NK-92 (cell line): Measurements from ENCODE around the gene MRPL12.
"Not testable (repeated sequence)": the region's sequence is repeated elsewhere in the genome, so short reads cannot be mapped to it uniquely, and the experiment has no call there.

Experiments
- DNase-seq: peaks from one replicate; lab custom pipeline; 2025; ENCODE audit not compliant: unreplicated experiment; lab: John Stamatoyannopoulos, UW

Gene MRPL12

DNA sequence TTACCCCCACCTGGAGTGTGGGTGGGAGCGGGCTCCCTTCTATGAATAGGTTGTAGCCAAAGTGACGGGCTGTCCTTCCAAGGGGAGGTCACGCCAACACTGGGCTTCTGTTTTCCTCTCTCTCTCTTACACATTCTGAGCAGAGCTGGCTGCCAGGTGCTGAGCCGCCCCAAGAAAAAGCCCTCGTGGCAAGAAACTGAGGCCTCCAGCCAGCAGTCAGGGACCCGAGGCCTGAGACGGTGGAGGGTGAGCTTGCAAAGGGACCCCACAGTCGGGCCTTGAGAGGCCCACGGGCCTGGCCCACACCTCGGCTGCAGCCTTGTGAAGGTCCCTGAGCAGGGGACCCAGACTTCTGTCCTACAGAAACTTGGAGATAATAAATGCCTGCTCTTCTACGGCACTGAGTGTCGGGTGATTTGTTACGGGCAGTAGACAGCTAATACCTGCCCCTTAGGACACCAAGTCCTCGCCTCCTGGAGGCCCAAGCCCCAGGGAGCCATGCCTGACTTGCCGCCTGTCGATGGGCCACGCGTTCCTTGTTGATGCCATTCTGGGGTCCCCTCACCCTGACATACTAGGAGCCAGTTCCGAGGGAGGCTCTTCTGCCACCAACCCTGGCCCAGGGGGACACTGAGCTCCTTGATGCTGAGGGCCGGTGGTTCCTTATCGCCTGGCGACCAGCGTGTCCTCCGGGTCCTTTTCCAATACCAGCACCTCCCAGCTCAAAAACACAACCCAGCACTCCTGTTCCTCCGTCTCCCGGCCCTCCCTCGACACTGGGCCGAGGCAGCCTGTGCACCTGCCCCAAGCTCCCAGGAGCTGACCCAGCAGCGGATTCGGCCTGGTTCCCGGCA lies 35.0 kb downstream of the MRPL12 start:
- DNase-seq = no peak

DNA sequence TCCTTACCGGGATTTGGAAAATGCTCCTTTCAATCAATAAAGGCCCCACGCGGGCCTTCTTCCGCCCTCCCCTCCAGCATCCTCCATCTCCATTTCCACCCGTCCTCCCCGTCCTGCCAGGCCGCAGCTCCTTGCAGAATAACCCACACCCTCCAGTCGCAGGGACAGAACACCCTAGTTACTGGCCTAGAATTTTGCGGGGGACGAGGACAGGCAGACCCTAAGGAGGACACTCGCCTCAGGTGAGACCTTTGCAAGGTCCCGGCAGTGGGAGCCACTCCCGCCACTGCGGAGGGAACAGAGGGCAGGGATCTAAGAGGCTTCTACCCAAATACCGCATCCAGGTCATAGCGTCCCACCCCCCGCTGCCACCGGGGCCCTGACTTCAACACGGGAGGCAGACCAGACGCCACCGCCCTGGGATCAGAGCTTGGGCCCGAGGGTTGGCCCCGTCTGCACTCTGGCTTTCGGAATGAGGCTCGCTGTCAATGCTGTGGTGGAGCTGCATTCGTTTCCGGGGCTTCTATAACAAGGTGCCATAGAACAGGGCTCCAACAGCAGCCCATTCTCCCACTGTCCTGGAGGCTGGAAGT lies 35.7 kb downstream of the MRPL12 start:
- no peak for DNase-seq

DNA sequence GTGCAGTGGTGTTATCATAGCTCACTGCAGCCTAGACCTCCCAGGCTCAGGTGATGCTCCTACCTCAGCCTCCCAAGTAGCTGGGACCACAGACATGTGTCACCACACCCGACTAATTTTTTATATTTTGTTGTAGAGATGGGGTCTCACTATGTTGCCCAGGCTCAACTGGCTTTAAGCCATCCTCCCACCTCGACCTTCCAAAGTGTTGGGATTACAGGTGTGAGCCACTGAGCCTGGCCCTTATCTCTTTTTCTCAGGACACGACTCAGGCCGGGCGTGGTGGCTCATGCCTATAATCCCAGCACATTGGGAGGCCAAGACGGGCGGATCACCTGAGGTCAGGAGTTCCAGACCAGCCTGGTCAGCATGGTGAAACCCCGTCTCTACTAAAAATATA lies 36.4 kb downstream of the MRPL12 start:
- DNase-seq = not testable (repeated sequence)

DNA sequence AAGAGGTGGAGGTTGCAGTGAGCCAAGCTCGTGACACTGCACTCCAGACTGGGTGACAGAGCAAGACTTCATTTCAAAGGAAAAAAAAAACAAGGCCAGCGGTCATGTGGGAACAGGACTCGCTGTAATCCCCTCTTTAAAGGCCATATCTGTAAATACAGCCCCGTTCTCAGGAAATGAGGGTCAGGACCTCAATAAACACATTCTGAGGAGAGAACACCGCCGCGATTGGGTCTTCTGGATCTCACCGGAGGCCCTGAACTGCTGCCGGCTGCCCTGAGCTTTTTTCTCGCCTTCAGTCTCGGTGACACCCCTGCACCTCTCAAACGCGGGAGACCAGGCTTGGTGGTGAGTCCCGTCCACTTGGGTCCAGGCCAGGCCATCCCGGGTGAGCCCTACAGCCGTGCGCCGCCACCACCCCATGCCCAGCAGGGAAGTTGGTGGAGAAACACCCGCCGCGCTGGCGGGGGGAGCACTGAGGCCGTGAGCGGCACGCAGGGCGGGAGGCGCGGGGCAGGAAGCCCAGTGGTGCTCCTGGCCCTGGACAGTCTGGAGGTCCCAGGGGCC lies 37.3 kb downstream of the MRPL12 start:
- no peak for DNase-seq

DNA sequence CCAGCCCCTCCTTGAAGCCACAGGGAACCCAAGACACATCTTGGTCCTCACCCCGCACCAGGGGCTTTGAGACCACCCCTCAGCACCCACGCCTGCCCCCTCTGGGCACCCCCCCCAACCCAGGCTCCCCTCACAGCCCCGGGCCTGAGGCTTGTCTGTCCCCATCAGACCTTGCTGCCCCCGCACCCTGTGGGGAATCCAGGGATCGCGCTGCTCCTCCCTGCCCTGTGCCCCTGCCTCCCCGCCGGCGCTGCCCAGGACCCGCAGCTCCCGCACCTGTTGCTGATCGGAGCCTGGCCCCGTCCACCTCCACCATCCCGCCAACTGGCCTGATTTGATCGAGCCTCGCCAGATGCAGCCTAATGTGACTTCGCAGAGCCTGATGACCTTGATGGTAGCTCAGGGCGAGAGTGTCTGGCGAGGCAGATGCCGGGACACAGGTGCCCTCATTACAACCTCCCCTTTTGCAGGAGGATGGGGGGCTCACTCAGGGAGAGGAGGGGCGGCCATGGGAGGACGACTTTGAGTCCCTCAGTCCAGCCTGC lies 38.0 kb downstream of the MRPL12 start:
- no peak for DNase-seq

DNA sequence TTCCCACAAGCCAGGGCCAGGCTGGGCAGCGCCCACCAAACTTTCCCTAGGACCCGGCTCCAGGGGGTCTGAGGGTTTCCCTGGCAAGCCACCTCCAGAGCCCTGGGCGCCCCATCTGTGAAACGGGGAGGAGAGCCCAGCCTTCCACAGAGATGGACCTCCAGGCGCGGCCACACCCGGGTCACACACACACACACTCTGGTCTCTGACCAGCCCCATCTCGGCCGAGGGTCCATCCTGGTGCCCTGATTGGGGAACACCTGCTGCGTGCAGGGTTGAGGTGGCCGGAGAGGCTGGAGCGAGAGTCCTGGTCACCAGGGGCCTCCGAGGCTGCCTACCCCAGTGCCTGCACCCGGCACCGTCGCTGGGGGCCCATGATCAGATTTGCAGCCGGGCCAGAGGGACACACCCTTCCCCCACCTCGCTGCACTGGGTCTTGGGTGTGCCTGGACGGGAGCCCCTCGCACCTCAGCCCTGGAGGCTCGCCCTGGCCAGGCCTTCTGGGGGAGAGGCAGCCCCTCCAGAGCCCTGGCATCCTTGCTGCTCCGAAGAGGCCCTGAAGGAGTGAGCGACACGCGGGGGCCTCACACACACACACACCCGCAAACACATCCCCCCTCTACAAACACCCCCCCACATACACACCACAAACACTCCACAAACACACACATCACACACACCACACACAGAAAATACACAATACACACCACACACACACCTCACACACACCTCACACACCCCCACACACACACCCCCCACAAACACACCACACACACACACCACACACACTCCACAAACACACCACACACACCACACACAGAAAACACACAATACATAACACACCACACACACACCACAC lies 38.7 kb downstream of the MRPL12 start:
- DNase-seq = no peak
